Suprapubic skin (tissue), 4 donors: ENCODE results near the gene CYTH1.

Experiments used
- EP300 ChIP-seq: sonication (generic); formaldehyde crosslinking; IDR thresholded peaks from one replicate; pipeline ENCODE4 v1.6.1; 2017; ENCODE audit warnings: antibody characterized with exemption
- POLR2A ChIP-seq, 2 donors: fragments of 450-650 bp; IDR thresholded peaks; one replicate each; pipeline ENCODE4 v1.6.1; 2017; ENCODE audit warnings: antibody characterized with exemption in 2 of 2, mild to moderate bottlenecking in 2 of 2, moderate library complexity in 2 of 2
- POLR2AphosphoS5 ChIP-seq, 3 donors: sonication (generic); formaldehyde crosslinking; IDR thresholded peaks; one replicate each; pipeline ENCODE4 v1.6.1; 2017; ENCODE audit warnings: antibody characterized with exemption in 3 of 3
- TF ChIP-seq, protein P1 (sequence below), 2 donors: fragments of 200-600 bp in 1 of 2; fragments of 450-650 bp in 1 of 2; sonication (generic) in 1 of 2; IDR thresholded peaks; one replicate each; pipeline ENCODE4 v1.5.1; 2016 to 2019; ENCODE audit warnings: antibody characterized with exemption in 2 of 2, mild to moderate bottlenecking in 1 of 2, moderate library complexity in 1 of 2

DNA sequence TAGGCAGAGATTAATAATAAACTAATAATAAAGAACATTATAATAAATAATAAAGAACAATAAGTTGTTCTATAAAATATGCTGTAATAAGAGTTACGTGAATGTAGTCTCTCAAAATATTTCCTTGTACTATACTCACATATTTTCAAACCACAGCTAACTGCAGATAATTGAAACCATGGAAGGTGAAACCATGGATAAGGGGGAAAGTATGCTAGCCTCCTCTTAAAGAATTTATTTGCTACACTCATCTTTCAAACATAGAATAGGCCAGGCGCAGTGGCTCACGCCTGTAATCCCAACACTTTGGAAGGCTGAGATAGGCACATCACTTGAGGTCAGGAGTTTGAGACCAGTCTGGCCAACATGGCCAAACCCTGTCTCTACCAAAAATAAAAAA is 18.5 kb downstream of the CYTH1 start:
- TF ChIP-seq, protein P1, sequence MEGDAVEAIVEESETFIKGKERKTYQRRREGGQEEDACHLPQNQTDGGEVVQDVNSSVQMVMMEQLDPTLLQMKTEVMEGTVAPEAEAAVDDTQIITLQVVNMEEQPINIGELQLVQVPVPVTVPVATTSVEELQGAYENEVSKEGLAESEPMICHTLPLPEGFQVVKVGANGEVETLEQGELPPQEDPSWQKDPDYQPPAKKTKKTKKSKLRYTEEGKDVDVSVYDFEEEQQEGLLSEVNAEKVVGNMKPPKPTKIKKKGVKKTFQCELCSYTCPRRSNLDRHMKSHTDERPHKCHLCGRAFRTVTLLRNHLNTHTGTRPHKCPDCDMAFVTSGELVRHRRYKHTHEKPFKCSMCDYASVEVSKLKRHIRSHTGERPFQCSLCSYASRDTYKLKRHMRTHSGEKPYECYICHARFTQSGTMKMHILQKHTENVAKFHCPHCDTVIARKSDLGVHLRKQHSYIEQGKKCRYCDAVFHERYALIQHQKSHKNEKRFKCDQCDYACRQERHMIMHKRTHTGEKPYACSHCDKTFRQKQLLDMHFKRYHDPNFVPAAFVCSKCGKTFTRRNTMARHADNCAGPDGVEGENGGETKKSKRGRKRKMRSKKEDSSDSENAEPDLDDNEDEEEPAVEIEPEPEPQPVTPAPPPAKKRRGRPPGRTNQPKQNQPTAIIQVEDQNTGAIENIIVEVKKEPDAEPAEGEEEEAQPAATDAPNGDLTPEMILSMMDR (IDR thresholded peaks at IDR 0.05), result no peak
- no peak for TF ChIP-seq EP300
- TF ChIP-seq POLR2AphosphoS5 (IDR thresholded peaks at IDR 0.05), result no peak
- TF ChIP-seq POLR2A (IDR thresholded peaks at IDR 0.05), result no peak
